ENCODE results near the gene NLRP2B. TPM values are rescaled to one million over a fixed set of nuclear protein-coding genes. Genes with fewer than 3 reads are reported as not detected.

NLRP2B gene
- total RNA-seq, result not detected in 2 replicates

GRCh38 chrX:57680160-57680559, at the start of gene NLRP2B:
Gene NLRP2B, minus strand, starts transcription at chrX:57680260.

Other genes with a start within 250 kb of the NLRP2B start
- 16.8 and 18.5 TPM in 2 replicates for gene ZXDB, start 88.2 kb downstream of the NLRP2B start, total RNA-seq
- 8.0 and 13.3 TPM in 2 replicates for gene ZXDA, start 230.2 kb upstream of the NLRP2B start, total RNA-seq